DMS114 treated with DMSO at 0.1 percent for 48 hours (cell line): ENCODE results near the gene TAF4.
"Not testable (repeated sequence)": the region's sequence is repeated elsewhere in the genome, so short reads cannot be mapped to it uniquely, and the experiment has no call there.

Experiments
- DNase-seq: peaks from one replicate; lab custom pipeline; 2025; ENCODE audit not compliant: unreplicated experiment; lab: John Stamatoyannopoulos, UW

TAF4 gene

GRCh38 chr20:62007127-62007647 is 58.5 kb downstream of the TAF4 start:
- DNase-seq = no peak

GRCh38 chr20:62006482-62006881 is 59.2 kb downstream of the TAF4 start:
- no peak for DNase-seq

- no peak for DNase-seq
These were observed 61.1 kb downstream of the TAF4 start for GRCh38 chr20:62004614-62005013.

- DNase-seq = no peak
These were observed 61.9 kb downstream of the TAF4 start for GRCh38 chr20:62003567-62004405.

- DNase-seq = no peak
These were observed 62.7 kb downstream of the TAF4 start for GRCh38 chr20:62002882-62003480.

GRCh38 chr20:62001178-62001715 is 64.4 kb downstream of the TAF4 start:
- DNase-seq = no peak

GRCh38 chr20:61998343-61999121 is 67.1 kb downstream of the TAF4 start:
- no peak for DNase-seq

GRCh38 chr20:61997891-61998290 is 67.8 kb downstream of the TAF4 start:
- DNase-seq = no peak

- no peak for DNase-seq
These were observed 68.3 kb downstream of the TAF4 start for GRCh38 chr20:61997372-61997771.

- DNase-seq = no peak
These were observed 71.1 kb downstream of the TAF4 start for GRCh38 chr20:61994546-61994945.

GRCh38 chr20:61993058-61993457 is 72.6 kb downstream of the TAF4 start:
- no peak for DNase-seq

GRCh38 chr20:61991476-61991875 is 74.2 kb downstream of the TAF4 start:
- DNase-seq = no peak

GRCh38 chr20:61990484-61990883 is 75.2 kb downstream of the TAF4 start:
- DNase-seq = no peak

GRCh38 chr20:61989741-61990140 is 75.9 kb downstream of the TAF4 start:
- DNase-seq = no peak

- DNase-seq = no peak
These were observed 77.0 kb downstream of the TAF4 start for GRCh38 chr20:61988665-61989064.

GRCh38 chr20:61986762-61987321 is 78.8 kb downstream of the TAF4 start:
- DNase-seq = no peak

- DNase-seq = no peak
These were observed 80.6 kb downstream of the TAF4 start for GRCh38 chr20:61985096-61985495.

- not testable (repeated sequence) for DNase-seq
These were observed 81.2 kb downstream of the TAF4 start for GRCh38 chr20:61984431-61984830.

- no peak for DNase-seq
These were observed 81.7 kb downstream of the TAF4 start for GRCh38 chr20:61983965-61984364.

GRCh38 chr20:61982951-61983315 is 82.7 kb downstream of the TAF4 start:
- no peak for DNase-seq
